HT-29 (cell line): Measurements from ENCODE around the gene FGFBP2. TPM values are rescaled to one million over a fixed set of nuclear protein-coding genes. Genes with fewer than 3 reads are reported as not detected.

Experiments used
- DNase-seq: peaks from one replicate; pipeline ENCODE4 v3.0.0-alpha.2; 2015; ENCODE audit warnings: low spot score
- total RNA-seq: library from RNA; depleted of rRNA; stranded (reverse); fragments of >200 nt; shearing (Covaris generic); gene quantifications from 2 replicates; pipeline ENCODE4 v1.2.3, GENCODE V29; 2014; rRNA removed

FGFBP2 gene
- not detected in 2 replicates for total RNA-seq

DNA sequence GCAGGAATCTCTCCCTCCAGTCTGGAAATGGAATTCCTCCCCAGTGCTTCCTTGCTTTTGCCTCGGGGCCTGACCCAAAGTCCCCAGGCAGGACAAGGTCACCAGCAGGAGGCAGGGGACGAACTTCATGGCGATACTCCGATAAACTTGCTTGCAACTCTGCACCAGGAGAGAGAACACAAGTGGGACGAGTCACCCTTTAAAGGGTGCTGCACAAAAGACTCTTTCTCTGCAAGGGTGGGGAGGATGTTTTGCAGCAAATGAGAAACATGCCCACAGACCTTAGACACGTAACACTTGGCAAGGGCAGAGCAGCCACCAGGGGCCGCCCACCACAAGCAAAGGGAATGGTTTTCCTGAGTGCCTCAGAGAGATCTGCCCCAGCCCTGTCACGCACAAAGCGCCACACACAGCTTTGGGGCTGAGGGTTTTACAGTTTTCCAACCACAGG lies at the start of gene FGFBP2:
FGFBP2 (minus strand) TSS at position 175 of the 451 bp plus-strand sequence; CDS start at position 129, 46 bp downstream.
- peak; percentile 60 for DNase-seq

GRCh38 chr4:16011173-16011572 lies 48.2 kb upstream of the FGFBP2 start:
- DNase-seq, result no peak

- DNase-seq, result no peak
Observed at GRCh38 chr4:16009153-16009552, 46.2 kb upstream of the FGFBP2 start.

GRCh38 chr4:16007471-16008095 lies 44.6 kb upstream of the FGFBP2 start:
- DNase-seq, result no peak

GRCh38 chr4:16006771-16007446 lies 43.9 kb upstream of the FGFBP2 start:
- no peak for DNase-seq

DNA sequence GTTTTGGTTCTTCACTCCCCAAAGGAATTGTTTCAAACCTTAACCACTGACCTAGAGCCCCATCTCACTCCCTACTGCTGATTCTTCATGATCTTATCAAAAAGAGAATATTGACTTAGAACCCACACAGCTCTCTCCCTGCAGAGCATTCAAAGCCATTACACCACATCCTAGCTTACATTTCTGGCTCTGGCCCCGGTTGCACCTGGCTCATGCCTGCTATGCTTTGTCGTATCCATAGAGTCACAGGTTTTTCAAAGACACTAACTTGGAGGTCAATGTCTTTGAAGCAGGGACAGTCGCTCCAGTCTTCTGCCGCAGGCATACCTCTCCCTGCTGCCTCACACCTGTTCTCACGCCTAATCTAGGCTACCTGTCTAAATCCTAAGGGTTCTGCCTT lies 42.7 kb upstream of the FGFBP2 start:
- DNase-seq, result no peak

- DNase-seq, result peak; percentile 75
Observed at GRCh38 chr4:16001484-16001858, 38.5 kb upstream of the FGFBP2 start.

DNA sequence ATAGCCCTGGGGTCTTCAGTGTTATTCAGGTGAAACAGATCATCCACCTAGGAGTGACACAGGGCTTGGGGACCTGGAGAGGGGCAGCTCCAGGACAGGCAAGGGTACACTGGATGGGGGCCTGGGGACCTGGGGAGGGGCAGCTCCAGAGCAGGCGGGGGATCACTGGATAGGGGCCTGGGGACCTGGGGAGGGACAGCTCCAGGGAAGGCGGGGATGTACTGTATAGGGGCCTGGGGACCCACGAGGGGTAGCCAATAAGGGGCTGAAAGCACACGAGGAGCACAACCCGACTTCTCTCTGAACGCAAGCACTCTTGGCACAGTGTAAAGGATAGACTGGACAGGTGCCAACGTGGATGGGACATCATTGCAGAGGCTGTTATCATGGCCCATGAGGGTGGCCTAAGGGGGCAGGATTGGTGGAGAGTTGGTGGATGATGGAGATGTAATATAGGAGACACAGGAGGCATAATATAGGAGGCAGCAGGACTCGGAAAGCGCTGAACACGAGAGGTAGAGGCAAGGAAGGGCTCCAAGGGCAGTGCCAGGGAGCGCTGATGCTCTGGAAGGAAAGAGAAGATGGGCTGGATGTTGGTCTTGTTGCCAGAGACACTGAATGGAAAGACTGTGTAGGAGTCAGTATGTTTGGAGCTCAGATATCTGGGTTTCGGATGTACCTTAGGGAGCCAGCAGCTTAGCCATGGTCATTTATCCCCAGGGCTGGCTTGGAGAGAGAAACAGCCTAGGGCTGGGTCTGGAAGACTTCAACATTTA lies 37.9 kb upstream of the FGFBP2 start:
- no peak for DNase-seq

GRCh38 chr4:15996773-15997172 lies 33.8 kb upstream of the FGFBP2 start:
- DNase-seq, result no peak

GRCh38 chr4:15995826-15996225 lies 32.9 kb upstream of the FGFBP2 start:
- DNase-seq, result no peak

DNA sequence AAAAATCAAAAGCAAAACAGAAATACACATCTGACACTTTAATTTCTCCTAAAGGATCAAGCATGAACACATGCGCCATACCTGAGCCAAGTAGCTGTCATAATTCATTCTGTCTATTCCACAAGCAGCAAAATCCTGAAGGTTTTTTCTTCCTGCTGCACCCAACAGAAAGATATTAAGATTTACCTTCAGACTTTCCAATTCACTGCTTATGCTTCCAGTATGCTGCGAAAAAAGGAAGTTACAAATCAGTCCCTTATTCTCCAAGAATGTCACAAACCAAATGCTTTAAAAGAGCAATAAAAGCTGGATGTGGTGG lies 29.2 kb upstream of the FGFBP2 start:
- DNase-seq, result no peak

GRCh38 chr4:15990570-15991285 lies 27.8 kb upstream of the FGFBP2 start:
- DNase-seq, result no peak

DNA sequence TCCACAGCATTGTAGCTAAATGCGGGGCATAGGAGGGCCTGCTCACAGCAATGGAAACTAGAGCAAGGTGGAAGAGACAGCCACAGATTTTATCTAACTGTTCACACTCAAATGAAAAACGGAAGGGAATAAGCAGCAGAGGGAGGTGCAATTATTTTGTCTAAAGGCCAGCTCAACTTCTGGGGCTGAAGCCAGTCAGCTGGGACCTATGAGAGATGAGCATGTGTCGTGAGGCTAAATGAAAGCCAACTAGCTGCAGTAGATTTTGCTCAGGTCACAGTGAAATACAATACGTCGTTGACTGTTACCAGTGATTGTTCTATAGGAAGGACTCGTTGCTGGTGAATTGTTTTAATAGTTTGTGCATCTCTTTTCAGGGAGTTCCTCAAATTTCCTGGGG lies 26.4 kb upstream of the FGFBP2 start:
- no peak for DNase-seq

GRCh38 chr4:15988222-15988621 lies 25.2 kb upstream of the FGFBP2 start:
- no peak for DNase-seq

- no peak for DNase-seq
Observed at GRCh38 chr4:15986907-15987306, 23.9 kb upstream of the FGFBP2 start.

- no peak for DNase-seq
Observed at GRCh38 chr4:15983610-15984009, 20.6 kb upstream of the FGFBP2 start.

DNA sequence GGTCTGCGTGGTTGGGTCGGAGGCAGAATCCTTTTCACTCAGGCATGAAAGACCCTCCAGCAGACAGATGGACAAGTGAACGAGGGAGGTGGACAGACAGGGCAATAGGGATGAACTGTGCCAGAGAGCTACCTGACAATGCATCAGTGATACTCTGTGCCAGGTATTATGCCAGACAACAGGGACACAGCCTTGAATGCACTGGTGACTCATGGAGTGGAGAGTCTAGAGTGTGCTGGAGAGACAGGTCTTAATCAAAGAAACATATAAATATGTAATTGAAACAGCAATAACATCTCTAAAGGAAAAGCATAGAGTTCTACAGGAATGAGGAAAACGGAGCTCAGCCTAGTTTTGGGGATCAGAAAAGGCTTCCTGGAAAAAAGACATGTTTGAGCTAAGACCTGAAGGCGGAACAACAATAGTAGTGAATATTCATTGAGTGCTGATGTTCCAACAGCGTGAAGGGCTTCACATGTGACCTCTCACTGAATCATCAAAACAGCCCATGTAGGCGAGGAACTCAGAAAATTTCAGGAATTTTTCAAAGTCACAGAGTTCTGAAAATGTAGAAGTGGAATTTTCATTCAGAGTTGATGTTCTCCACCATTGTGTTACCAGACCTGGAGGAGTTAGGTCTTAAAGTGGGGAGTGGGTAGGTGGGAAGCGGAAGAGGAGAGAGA lies 20.0 kb upstream of the FGFBP2 start:
- no peak for DNase-seq

DNA sequence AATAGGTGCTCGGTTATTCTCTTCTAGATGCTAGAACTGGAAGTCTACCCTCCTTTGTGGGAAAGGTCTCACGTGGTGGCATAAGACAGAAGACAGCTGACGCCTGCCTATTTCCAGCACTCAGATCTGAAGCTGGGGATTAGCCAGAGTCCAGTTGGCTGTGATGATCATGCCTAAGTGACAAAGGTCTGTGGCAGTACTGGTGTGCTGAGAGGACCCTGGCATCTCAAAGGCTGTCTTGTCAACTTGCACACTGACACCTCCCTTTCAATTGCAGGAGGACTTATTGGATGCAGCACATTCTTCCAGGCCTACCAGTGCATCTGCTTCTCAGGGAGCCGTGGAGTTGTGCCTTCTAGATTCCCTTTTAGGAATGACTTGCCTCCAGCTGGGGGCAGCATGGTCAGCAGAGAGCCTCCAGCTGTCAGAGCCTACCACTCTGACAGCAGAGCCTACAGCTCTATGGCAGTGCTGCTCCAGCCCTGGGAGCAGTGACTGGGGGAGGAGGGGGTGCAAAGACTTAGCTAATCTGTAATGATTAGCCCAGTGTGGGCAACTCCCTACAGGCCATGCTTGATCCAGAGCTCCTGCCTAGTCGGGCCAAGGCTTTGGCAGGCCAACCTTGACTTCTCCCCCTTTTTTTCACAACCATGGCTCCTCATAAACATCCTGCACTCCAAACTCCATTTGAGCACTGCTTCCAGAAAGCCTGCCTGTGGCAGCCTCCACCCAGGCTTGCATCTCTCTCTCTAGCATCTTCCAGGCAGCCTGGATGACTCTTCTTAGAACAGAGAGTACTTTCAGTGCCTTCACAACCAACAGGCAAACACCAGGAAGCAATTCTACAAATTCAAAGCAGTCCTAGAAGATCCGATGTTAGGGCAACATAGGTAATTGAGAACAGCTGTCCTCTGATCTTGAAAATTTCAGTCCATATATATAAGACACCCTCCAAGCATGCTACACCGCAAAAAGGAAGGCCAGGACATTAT lies 13.8 kb upstream of the FGFBP2 start:
- DNase-seq, result no peak

- DNase-seq, result no peak
Observed at GRCh38 chr4:15971068-15971801, 8.3 kb upstream of the FGFBP2 start.
